Activated CD4-positive, alpha-beta T cell treated with anti-CD3 and anti-CD28 coated beads, Interleukin-2, amount 10 ng/mL, durations not matched to agents 7 days and 5 days (primary cell): Measurements from ENCODE around the gene IGFBP7. TPM values are rescaled to one million over a fixed set of nuclear protein-coding genes. Genes with fewer than 3 reads are reported as not detected.
A peak's percentile ranks its signal among the peaks of the same experiment; 100 is the strongest.

Experiments used
- CTCF ChIA-PET: fragments of 350-600 bp; sonication (Branson Sonifier 250); formaldehyde crosslinking; loops from one replicate; lab custom pipeline; 2021; ENCODE audit warnings: antibody characterized with exemption; lab: Charles Lee
- POLR2A ChIA-PET: fragments of 350-600 bp; sonication (Branson Sonifier 250); formaldehyde crosslinking; loops from one replicate; lab custom pipeline; 2021; ENCODE audit warnings: antibody characterized with exemption; lab: Charles Lee
- DNase-seq: peaks from one replicate; pipeline ENCODE4 v3.0.0-alpha.2; 2020
- H3K27ac Mint-ChIP-seq: one replicate; pipeline ENCODE4 v1.8.0; 2021; ENCODE audit warnings: mild to moderate bottlenecking, moderate library complexity, mixed read lengths
- H3K27me3 Mint-ChIP-seq: one replicate; pipeline ENCODE4 v1.8.0; 2021; ENCODE audit warnings: mixed read lengths
- H3K36me3 Mint-ChIP-seq: one replicate; pipeline ENCODE4 v1.8.0; 2021; ENCODE audit warnings: low read depth, mixed read lengths
- H3K4me1 Mint-ChIP-seq: one replicate; pipeline ENCODE4 v1.8.0; 2021; ENCODE audit warnings: mixed read lengths
- H3K4me3 Mint-ChIP-seq: one replicate; pipeline ENCODE4 v1.8.0; 2021; ENCODE audit warnings: mild to moderate bottlenecking, moderate library complexity, mixed read lengths
- H3K9me3 Mint-ChIP-seq: one replicate; pipeline ENCODE4 v1.8.0; 2021; ENCODE audit warnings: mixed read lengths
- total RNA-seq, 2 experiments: library from RNA; stranded (reverse); gene quantifications; one replicate each; pipeline ENCODE4 v1.2.3, GENCODE V29; 2021

The IGFBP7 gene, protein sequence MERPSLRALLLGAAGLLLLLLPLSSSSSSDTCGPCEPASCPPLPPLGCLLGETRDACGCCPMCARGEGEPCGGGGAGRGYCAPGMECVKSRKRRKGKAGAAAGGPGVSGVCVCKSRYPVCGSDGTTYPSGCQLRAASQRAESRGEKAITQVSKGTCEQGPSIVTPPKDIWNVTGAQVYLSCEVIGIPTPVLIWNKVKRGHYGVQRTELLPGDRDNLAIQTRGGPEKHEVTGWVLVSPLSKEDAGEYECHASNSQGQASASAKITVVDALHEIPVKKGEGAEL
- under 1 TPM; 0.19 to 0.27 TPM for total RNA-seq

DNA sequence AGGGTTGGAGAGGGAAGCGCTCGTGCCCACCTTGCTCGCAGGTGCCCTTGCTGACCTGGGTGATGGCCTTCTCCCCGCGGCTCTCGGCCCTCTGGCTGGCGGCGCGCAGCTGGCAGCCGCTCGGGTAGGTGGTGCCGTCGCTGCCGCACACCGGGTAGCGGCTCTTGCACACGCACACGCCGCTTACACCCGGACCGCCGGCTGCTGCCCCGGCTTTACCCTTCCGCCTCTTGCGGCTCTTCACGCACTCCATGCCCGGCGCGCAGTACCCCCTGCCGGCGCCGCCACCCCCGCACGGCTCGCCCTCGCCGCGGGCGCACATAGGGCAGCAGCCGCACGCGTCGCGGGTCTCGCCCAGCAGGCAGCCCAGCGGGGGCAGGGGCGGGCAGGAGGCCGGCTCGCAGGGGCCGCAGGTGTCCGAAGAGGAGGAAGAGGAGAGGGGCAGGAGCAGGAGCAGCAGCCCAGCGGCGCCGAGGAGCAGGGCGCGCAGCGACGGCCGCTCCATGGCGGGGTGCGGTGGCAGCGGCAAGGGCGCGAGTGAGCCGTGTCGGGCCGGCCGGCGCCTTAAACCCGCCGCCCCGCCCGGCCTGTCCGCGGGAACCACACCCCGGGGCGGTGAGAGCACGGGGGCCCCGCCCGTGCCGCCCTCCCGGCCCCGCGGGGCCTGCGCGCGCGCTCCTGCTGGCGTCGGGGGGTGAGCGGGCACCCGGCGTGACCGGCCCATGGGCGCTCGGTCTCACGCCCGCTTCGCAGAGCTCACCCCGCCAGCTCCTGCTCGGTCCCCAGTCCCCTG lies at the start of gene IGFBP7:
Gene IGFBP7 (minus strand): TSS at position 539 of the 793 bp plus-strand sequence. CDS start 34 bp downstream, at position 505.
- POLR2A ChIA-PET: no interaction called here
- Mint-ChIP-seq H3K9me3 (no peaks in the 10 kb centered on the region), H3K4me3 (peak within 1 kb of the TSS; percentile 72), H3K36me3 (no peaks in the 10 kb centered on the region), H3K27me3 (peaks cover 74% of the 10 kb centered on the region), H3K27ac (peak within 1 kb of the TSS; percentile 20), H3K4me1 (peaks cover 15% of the 10 kb centered on the region)
- CTCF ChIA-PET: interaction anchor here (0.6 kb wide), 1 partner anchor 1442 kb away, joined by 3 read pairs; no protein-coding TSS in a partner anchor
- no peak for DNase-seq

DNA sequence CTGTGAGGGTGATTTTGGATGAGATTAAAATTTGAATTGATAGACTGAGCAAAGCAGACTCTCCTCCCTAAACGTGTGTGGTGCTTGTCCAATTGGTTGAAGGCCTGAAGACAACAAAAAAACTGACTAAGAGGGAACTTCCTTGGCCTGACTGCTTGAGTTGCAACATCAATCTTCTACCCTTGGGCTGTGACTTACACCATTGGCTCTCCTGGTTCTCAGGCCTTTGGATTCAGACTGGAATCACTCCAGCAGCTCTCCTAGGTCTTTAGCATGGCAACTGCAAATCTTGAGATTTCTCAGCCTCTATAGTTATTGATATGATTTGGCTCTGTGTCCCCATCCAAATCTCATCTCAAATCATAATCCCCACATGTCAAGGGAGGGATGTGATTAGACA lies 49.7 kb upstream of the IGFBP7 start:
- Mint-ChIP-seq H3K9me3 (no peaks in the 10 kb centered on the region), H3K27me3 (peaks cover 5% of the 10 kb centered on the region)

DNA sequence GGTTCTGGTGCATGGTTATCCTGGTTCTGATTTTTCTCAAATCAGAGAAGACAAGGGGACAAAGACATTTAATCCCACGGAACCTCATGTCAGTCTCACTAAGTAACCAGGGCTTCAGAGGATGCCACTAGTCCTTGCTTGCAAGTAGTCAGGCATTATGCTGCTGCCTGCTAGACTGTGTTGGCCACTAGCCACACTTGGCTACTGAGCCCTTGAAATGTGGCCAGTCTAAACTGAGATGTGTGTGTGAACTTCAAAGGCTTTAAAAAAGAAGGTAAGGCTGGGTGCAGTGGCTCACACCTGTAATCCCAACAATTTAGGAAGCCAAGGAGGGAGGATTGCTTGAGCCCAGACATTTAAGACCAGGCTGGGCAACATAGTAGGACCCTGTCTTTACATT lies 48.6 kb upstream of the IGFBP7 start:
- DNase-seq: no peak
- Mint-ChIP-seq H3K36me3 (no peaks in the 10 kb centered on the region), H3K9me3 (no peaks in the 10 kb centered on the region), H3K4me3 (no peak overlapping the region), H3K27me3 (no peaks in the 10 kb centered on the region), H3K4me1 (peaks cover 9% of the 10 kb centered on the region), H3K27ac (no peak overlapping the region)
- ChIA-PET CTCF (no interaction called here), POLR2A (no interaction called here)

More for the DNA sequence above, 49.7 kb upstream of the IGFBP7 start:
- DNase-seq: no peak
- Mint-ChIP-seq H3K4me3 (no peak overlapping the region), H3K36me3 (no peaks in the 10 kb centered on the region), H3K4me1 (peaks cover 14% of the 10 kb centered on the region), H3K27ac (no peak overlapping the region)
- ChIA-PET CTCF (no interaction called here), POLR2A (no interaction called here)

DNA sequence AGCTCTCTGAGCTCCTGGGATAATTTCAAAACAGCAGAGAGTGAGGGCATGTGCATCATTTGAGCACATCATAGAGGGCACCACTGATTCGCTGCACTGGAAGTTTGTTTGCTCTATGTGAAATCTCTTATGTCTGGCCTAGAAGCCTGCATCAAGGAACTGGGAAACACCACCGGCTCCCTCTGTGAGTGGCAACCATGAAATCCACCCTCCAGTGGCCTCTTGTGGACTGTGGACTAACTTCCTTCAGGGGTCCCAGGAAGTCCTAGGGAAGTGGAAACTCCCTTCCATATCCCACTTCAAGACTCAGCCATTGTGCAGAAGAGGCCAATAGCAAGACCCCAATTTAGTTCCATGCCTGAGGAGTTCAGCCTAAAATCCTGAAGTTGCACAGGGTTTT lies 48.0 kb upstream of the IGFBP7 start:
- Mint-ChIP-seq H3K4me3 (no peak overlapping the region), H3K9me3 (no peaks in the 10 kb centered on the region)
- CTCF ChIA-PET: no interaction called here

DNA sequence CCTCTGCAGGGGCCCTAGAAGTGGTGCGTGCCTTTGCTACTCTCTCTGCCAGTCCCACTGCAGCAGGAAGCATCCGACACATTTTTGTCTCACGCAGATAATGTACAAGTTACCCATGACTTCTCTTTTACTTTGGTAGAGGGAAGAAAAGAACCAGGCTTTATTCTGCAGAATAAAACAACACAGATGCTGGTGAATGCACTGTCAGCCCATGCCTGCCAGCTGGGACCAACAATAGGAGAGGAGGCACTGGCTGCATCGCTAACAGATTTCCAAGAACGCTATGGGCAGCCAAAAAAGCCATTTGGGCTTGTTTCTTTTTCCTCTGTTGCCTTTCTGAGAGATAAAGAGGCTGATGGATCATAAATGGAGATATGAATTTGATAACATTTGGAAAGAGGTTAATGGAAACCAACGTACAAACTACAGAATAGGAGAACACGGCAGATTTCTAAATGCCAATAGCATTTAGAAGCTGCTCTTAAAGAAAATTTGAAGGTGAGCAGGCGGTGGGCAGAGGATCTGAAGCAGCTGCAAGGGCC lies 47.5 kb upstream of the IGFBP7 start:
- ChIA-PET CTCF (no interaction called here), POLR2A (no interaction called here)
- peaks cover 4% of the 10 kb centered on the region for H3K27me3 Mint-ChIP-seq
- H3K36me3 Mint-ChIP-seq: no peaks in the 10 kb centered on the region
- H3K4me1 Mint-ChIP-seq: no peaks in the 10 kb centered on the region
- H3K27ac Mint-ChIP-seq: no peak overlapping the region
- no peaks in the 10 kb centered on the region for H3K9me3 Mint-ChIP-seq
- no peak for DNase-seq
- no peak overlapping the region for H3K4me3 Mint-ChIP-seq

More for the DNA sequence above, 48.0 kb upstream of the IGFBP7 start:
- Mint-ChIP-seq H3K27me3 (peaks cover 3% of the 10 kb centered on the region), H3K36me3 (no peaks in the 10 kb centered on the region), H3K4me1 (peaks cover 4% of the 10 kb centered on the region), H3K27ac (no peak overlapping the region)
- POLR2A ChIA-PET: no interaction called here
- no peak for DNase-seq

DNA sequence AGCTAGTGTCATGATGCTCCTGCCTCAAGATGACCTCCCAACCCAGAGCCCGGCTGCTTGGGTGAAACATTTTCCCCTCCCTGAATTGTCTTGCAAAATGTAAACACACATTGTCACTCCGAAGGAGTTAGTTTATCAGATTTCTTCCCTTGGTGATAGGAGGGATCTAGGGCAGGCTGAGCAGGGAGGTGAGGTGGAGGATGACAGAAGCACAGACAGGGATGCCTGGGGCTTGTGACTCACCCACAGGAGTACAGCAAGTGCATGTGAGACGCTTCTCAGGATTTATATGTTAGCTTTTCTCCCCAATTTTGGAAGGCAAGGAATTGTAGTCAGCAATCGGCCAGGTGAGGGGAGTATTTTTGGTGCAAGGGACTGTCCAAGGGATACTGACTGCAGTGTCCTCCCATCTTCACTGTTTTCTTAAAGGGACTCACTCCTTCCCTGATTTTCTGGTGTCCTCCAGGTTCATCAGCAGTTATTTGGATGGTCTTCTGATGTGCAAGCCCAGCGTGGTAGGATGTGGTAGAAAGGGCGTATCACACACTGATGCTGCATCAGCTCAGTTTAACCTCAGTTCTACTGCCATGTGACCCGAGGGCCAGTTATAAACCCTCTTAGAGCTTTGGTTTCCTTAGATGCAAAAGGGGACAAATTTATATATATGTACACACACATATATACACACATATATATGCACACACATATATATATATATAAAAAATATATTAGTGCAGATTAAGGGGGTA lies 46.2 kb upstream of the IGFBP7 start:
- ChIA-PET POLR2A (no interaction called here), CTCF (no interaction called here)
- H3K4me1 Mint-ChIP-seq: no peaks in the 10 kb centered on the region
- no peak overlapping the region for H3K4me3 Mint-ChIP-seq
- H3K27ac Mint-ChIP-seq: no peak overlapping the region
- H3K9me3 Mint-ChIP-seq: no peaks in the 10 kb centered on the region
- H3K27me3 Mint-ChIP-seq: peaks cover 4% of the 10 kb centered on the region
- no peak for DNase-seq
- H3K36me3 Mint-ChIP-seq: no peaks in the 10 kb centered on the region

DNA sequence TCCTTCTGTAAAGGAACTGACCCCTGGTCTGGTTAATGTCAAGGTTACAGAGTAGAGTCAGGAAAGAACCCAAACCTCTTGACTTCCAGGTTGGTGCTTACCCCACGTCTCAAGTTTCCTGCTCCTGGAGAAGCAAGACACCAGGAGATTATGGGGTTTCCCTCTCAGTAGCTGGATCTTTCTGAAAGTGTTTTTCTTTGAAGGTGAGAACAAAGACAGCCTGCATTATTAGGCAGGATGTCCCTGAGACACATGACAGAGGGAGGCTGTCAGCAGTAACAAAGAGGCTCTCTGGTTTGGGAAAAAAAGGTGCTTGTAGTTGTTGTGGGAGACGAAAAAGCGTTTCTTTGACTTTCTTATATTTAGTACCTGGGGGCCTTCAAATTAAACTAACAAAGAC lies 44.7 kb upstream of the IGFBP7 start:
- DNase-seq: no peak
- Mint-ChIP-seq H3K9me3 (no peaks in the 10 kb centered on the region), H3K27me3 (peaks cover 6% of the 10 kb centered on the region), H3K36me3 (no peaks in the 10 kb centered on the region), H3K4me3 (no peak overlapping the region), H3K27ac (no peak overlapping the region), H3K4me1 (no peaks in the 10 kb centered on the region)
- ChIA-PET POLR2A (no interaction called here), CTCF (no interaction called here)

DNA sequence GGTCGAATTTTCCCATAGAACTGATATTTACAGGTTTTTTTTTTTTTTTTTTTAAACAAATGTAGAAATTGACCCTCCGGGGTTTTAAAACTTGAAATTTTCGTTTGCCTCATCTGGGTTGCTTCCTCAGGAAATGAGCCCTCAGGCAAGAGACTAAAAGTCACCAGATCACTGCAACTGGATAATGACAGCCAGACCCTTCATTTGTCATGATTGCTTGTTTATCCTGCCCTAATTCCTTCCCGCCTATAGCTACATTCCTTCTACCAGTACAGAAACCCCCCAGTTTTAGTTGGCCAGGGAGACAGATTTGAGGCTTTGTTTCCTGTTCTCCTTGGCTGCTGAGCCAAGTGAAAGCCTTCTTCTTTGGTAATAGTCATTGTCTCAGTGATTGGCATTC lies 44.0 kb upstream of the IGFBP7 start:
- CTCF ChIA-PET: interaction anchor here (1.8 kb wide), 1 partner anchor 10 kb away, joined by 7 read pairs; no protein-coding TSS in a partner anchor

DNA sequence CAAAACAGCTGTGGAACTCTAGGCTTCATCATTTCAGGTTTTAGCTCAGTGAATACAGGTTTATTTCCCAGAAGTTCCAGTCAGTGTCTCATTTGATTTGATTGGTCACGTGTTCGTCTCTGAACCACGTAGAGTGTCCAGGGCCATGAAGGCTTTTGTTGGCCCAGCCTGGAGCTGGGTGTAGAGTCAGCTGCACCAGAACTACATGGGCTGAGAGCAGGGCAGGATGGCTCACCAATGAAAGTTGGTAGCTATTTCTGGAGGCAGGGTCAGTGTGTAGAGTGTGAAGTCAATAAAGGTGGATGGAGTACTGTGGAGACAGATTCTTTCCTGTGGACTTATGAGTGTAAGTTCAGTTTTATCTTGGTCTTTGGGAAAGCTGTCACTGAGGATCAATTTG lies 43.0 kb upstream of the IGFBP7 start:
- POLR2A ChIA-PET: no interaction called here
- peaks cover 7% of the 10 kb centered on the region for H3K27me3 Mint-ChIP-seq

More for the DNA sequence above, 44.0 kb upstream of the IGFBP7 start:
- no peaks in the 10 kb centered on the region for H3K9me3 Mint-ChIP-seq
- H3K4me3 Mint-ChIP-seq: no peak overlapping the region
- H3K27me3 Mint-ChIP-seq: peaks cover 7% of the 10 kb centered on the region
- H3K27ac Mint-ChIP-seq: no peak overlapping the region
- DNase-seq: no peak
- POLR2A ChIA-PET: no interaction called here
- H3K4me1 Mint-ChIP-seq: no peaks in the 10 kb centered on the region
- H3K36me3 Mint-ChIP-seq: no peaks in the 10 kb centered on the region

DNA sequence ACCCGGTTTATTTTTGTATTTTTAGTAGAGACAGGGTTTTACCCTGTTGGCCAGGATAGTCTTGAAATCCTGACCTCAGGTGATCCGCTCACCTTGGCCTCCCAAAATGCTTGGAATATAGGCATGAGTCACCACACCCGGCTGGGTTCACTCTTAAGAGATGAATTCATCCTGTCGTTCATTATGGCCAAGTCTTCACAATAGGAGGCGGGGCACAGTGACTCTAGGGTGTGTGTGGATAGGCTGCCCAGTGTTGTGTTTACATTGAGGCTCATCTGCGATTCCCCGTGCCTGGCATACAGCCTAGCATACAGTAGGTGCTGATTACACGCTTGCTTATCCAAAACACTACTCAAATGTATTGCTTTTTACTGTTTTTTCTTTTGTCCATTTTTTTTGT lies 41.3 kb upstream of the IGFBP7 start:
- POLR2A ChIA-PET: no interaction called here
- Mint-ChIP-seq H3K4me1 (no peaks in the 10 kb centered on the region), H3K4me3 (no peak overlapping the region), H3K36me3 (no peaks in the 10 kb centered on the region), H3K9me3 (no peaks in the 10 kb centered on the region), H3K27me3 (peaks cover 7% of the 10 kb centered on the region), H3K27ac (no peak overlapping the region)
- DNase-seq: no peak
- CTCF ChIA-PET: no interaction called here

More for the DNA sequence above, 43.0 kb upstream of the IGFBP7 start:
- no peak overlapping the region for H3K4me3 Mint-ChIP-seq
- no peak for DNase-seq
- H3K4me1 Mint-ChIP-seq: no peaks in the 10 kb centered on the region
- no peak overlapping the region for H3K27ac Mint-ChIP-seq
- H3K9me3 Mint-ChIP-seq: no peaks in the 10 kb centered on the region
- CTCF ChIA-PET: interaction anchor here (1.8 kb wide), 1 partner anchor 11 kb away, joined by 7 read pairs; no protein-coding TSS in a partner anchor
- H3K36me3 Mint-ChIP-seq: no peaks in the 10 kb centered on the region

DNA sequence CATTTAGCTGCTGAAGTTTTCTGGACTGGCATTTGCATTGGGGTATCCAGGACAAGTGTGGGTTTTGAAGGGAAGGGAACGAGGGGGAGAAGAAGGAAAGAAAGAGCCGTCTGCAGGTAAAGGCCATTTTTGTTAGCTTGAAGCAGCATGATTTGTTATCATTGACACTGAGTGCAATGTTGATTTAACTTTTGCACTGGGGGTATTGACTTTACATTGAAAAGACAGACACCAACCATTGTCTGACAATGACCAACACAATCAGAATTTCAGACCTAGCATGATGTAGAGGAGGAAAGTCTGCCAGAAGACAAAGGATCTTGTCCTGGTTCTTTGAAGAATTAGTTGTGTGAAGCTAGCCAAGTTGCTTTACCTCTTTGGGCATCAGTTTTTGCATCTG lies 39.6 kb upstream of the IGFBP7 start:
- CTCF ChIA-PET: no interaction called here
- Mint-ChIP-seq H3K36me3 (no peaks in the 10 kb centered on the region), H3K27ac (no peak overlapping the region), H3K4me3 (no peak overlapping the region), H3K9me3 (no peaks in the 10 kb centered on the region), H3K4me1 (no peaks in the 10 kb centered on the region), H3K27me3 (peaks cover 7% of the 10 kb centered on the region)
- POLR2A ChIA-PET: no interaction called here
- DNase-seq: no peak

DNA sequence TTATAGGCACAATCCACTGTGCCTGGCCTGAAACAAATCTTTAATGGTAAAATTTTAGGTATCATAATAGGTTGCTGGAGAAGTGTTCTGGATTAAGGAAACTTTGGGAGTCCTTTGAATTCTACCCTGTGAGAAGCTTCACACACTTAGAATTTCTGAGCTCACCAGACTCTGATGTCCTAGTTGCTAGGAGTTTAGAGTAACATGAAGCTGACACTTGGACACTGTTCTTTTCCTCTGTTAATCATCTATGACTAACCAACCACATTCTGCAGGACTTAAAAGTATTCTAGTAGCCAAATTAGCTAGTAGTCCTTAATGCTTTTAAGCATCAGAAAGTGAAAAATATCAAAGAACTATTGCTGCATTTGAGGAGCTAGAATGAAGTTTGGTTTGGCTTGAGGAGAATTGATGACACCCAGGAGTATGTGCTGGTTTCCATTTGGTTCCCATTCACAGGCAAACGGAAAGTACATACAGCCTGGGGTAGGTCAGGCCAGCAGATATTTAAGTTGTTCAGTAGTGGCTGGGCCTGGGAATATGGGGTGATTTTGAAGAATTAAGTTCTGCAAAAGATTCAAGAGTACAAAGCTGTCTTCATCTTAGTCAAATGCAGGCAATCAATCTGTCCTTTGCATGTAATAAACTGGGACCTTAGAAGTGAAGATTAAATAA lies 38.8 kb upstream of the IGFBP7 start:
- Mint-ChIP-seq H3K36me3 (no peaks in the 10 kb centered on the region), H3K9me3 (no peaks in the 10 kb centered on the region), H3K4me3 (no peak overlapping the region), H3K4me1 (no peaks in the 10 kb centered on the region), H3K27ac (no peak overlapping the region), H3K27me3 (peaks cover 7% of the 10 kb centered on the region)
- POLR2A ChIA-PET: no interaction called here
- CTCF ChIA-PET: interaction anchor here (1.1 kb wide), 1 partner anchor 14 kb away, joined by 3 read pairs; no protein-coding TSS in a partner anchor
- no peak for DNase-seq
